Vagina (tissue), 2 donors: ENCODE measurements around the gene BNIP5.

Source experiments
- CTCF ChIP-seq, 3 experiments: fragments of 450-650 bp in 2 of 3; fragments of 200-600 bp in 1 of 3; sonication (generic) in 1 of 3; IDR thresholded peaks; one replicate each; pipeline ENCODE4 v1.5.1; 2017 to 2019; ENCODE audit warnings: antibody characterized with exemption in 3 of 3, mild to moderate bottlenecking in 2 of 3, moderate library complexity in 2 of 3
- POLR2AphosphoS5 ChIP-seq, 2 donors: sonication (generic); formaldehyde crosslinking; IDR thresholded peaks; one replicate each; pipeline ENCODE4 v1.9.0; 2017; ENCODE audit warnings: antibody characterized with exemption in 2 of 2, mild to moderate bottlenecking in 2 of 2, low read depth in 1 of 2; ENCODE audit not compliant: insufficient read depth in 1 of 2

- TF ChIP-seq CTCF (IDR thresholded peaks at IDR 0.05) (no peak), POLR2AphosphoS5 (IDR thresholded peaks at IDR 0.05; ENCODE audit: insufficient read depth in 1 of 2, low read depth in 1 of 2) (no peak)
Observed at GRCh38 chr6:36268478-36269275, 68.0 kb downstream of the BNIP5 start.
